GM12878 (cell line): ENCODE results near the gene HEBP1. TPM values are rescaled to one million over a fixed set of nuclear protein-coding genes. Genes with fewer than 3 reads are reported as not detected.

Experiments
- ATAC-seq: fragments of 200-7000 bp; cut with Tn5 transposase; 3 replicates; pipeline ENCODE4 v1.9.1; 2020; ENCODE audit warnings: mild to moderate bottlenecking, moderate library complexity
- BruUV-seq: library from RNA; stranded (reverse); fragments of 400-500 nt; replicated peaks from 2 replicates; lab custom pipeline; 2021; lab: Mats Ljungman, UMichigan
- CTCF ChIA-PET: fragments of 300-600 bp; sonication (Branson Sonifier 250); formaldehyde crosslinking; extraction: SDS; loops from one replicate; lab custom pipeline; 2021; ENCODE audit warnings: inconsistent platforms; lab: Yijun Ruan, JAX
- POLR2A ChIA-PET: fragments of 350-600 bp; formaldehyde crosslinking; extraction: SDS; loops from one replicate; lab custom pipeline; 2021; ENCODE audit warnings: inconsistent platforms; lab: Charles Lee
- RAD21 ChIA-PET: fragments of 300-600 bp; sonication (Branson Sonifier 250); formaldehyde crosslinking; loops from one replicate; lab custom pipeline; 2023; ENCODE audit warnings: antibody characterized with exemption; ENCODE audit not compliant: unreplicated experiment; lab: Charles Lee
- SMC1A ChIA-PET: fragments of 300-600 bp; sonication (Branson Sonifier 250); formaldehyde crosslinking; loops from one replicate; lab custom pipeline; 2023; ENCODE audit not compliant: unreplicated experiment, uncharacterized antibody; lab: Charles Lee
- DNase-seq: peaks from one replicate; pipeline ENCODE4 v3.0.0-alpha.2; 2011; ENCODE audit warnings: low read depth, low spot score
- FAIRE-seq: peaks from 3 replicates; lab custom pipeline; 2011; peaks lifted over from hg19 to GRCh38; lab: Jason Lieb, UNC
- H2AFZ ChIP-seq: 2 replicates; pipeline ENCODE4 v1.6.0; 2011; ENCODE audit warnings: low read depth, low read length, control low read depth; ENCODE audit not compliant: control insufficient read depth
- H3K27ac ChIP-seq: 2 replicates; pipeline ENCODE4 v1.5.1; 2011; ENCODE audit warnings: control low read depth; ENCODE audit not compliant: control insufficient read depth, insufficient read depth
- H3K27me3 ChIP-seq, 2 experiments: replicated peaks in 1 of 2; 2 replicates each; pipeline versions ENCODE4 v1.6.0 to v1.6.1; 2011; ENCODE audit warnings: low read length in 1 of 2; ENCODE audit not compliant: control insufficient read depth in 2 of 2, insufficient read depth in 2 of 2
- H3K36me3 ChIP-seq, 2 experiments: 2 replicates each; pipeline ENCODE4 v1.5.1; 2011; ENCODE audit warnings: low read length in 1 of 2; ENCODE audit not compliant: control insufficient read depth in 2 of 2, insufficient read depth in 2 of 2
- H3K4me1 ChIP-seq: 2 replicates; pipeline ENCODE4 v1.6.1; 2011; ENCODE audit warnings: mild to moderate bottlenecking, low read length, moderate library complexity, mixed read lengths; ENCODE audit not compliant: control insufficient read depth, insufficient read depth
- H3K4me2 ChIP-seq: 2 replicates; pipeline ENCODE4 v1.6.0; 2011; ENCODE audit warnings: control low read depth; ENCODE audit not compliant: control insufficient read depth, insufficient read depth
- H3K4me3 ChIP-seq: fragments of 200-600 bp; sonication (generic); 2 replicates; pipeline ENCODE4 v1.5.1; 2016
- H3K79me2 ChIP-seq: 2 replicates; pipeline ENCODE4 v1.6.0; 2011; ENCODE audit warnings: low read length; ENCODE audit not compliant: control insufficient read depth, insufficient read depth
- H3K9ac ChIP-seq: 2 replicates; pipeline ENCODE4 v1.8.0; 2011; ENCODE audit warnings: low read length, control low read depth, mixed read lengths; ENCODE audit not compliant: control insufficient read depth, insufficient read depth
- H3K9me3 ChIP-seq: replicated peaks from 3 replicates; pipeline ENCODE4 v1.5.1; 2011; ENCODE audit warnings: mild to moderate bottlenecking, low read length; ENCODE audit not compliant: control insufficient read depth, insufficient read depth
- H4K20me1 ChIP-seq: 2 replicates; pipeline ENCODE4 v1.6.0; 2011; ENCODE audit not compliant: control insufficient read depth, insufficient read depth
- ASH2L ChIP-seq: fragments of 300-600, 200-600 bp; sonication (generic); IDR thresholded peaks from 2 replicates; pipeline ENCODE4 v1.6.1; 2017; ENCODE audit warnings: low read depth, mild to moderate bottlenecking, borderline replicate concordance
- BACH1 ChIP-seq: fragments of 450-650 bp; IDR thresholded peaks from 2 replicates; pipeline ENCODE4 v1.6.1; 2017; ENCODE audit warnings: mild to moderate bottlenecking, borderline replicate concordance
- FOS ChIP-seq: IDR thresholded peaks from 3 replicates; pipeline ENCODE4 v1.6.1; 2011; ENCODE audit warnings: borderline replicate concordance; ENCODE audit not compliant: insufficient read length; ENCODE audit errors: extremely low read depth
- HDAC6 ChIP-seq: fragments of 200-600 bp; sonication (generic); IDR thresholded peaks from one replicate; pipeline ENCODE4 v1.8.0; 2017; ENCODE audit warnings: antibody characterized with exemption; ENCODE audit not compliant: unreplicated experiment
- NBN ChIP-seq: fragments of 450-650 bp; IDR thresholded peaks from 2 replicates; pipeline ENCODE4 v1.6.1; 2016
- NFYA ChIP-seq: IDR thresholded peaks from 2 replicates; pipeline ENCODE4 v1.6.1; 2011; ENCODE audit warnings: low read depth, mild to moderate bottlenecking, low read length, improper control_type of control experiment, borderline replicate concordance
- SREBF1 ChIP-seq: IDR thresholded peaks from 2 replicates; pipeline ENCODE4 v1.6.1; 2012; ENCODE audit warnings: mild to moderate bottlenecking, low read length
- SRF ChIP-seq, 2 experiments: IDR thresholded peaks; 2 replicates each; pipeline ENCODE4 v1.6.1; 2011; ENCODE audit warnings: low read depth in 2 of 2, low read length in 2 of 2, mild to moderate bottlenecking in 1 of 2, moderate library complexity in 1 of 2
- ZNF207 ChIP-seq: fragments of 450-650 bp; IDR thresholded peaks from 2 replicates; pipeline ENCODE4 v1.6.1; 2014; ENCODE audit warnings: antibody characterized with exemption, mild to moderate bottlenecking, borderline replicate concordance
- ZNF622 ChIP-seq: fragments of 450-650 bp; IDR thresholded peaks from 2 replicates; pipeline ENCODE4 v1.6.1; 2017; ENCODE audit warnings: mild to moderate bottlenecking, inconsistent platforms
- WGBS: methylation state at CpG from one replicate; pipeline ENCODE4 v1.1.6; 2016; ENCODE audit warnings: low lambda C conversion rate; ENCODE audit not compliant: insufficient replicate concordance, insufficient coverage; ENCODE audit errors: missing lambda C conversion rate; 5-methylcytosine and 5-hydroxymethylcytosine counted together
- in situ Hi-C: fragments of 300-500 bp; cut with MboI; formaldehyde crosslinking; loops from 9 replicates; pipeline ENCODE4 v1.14.3; 2018; ENCODE audit warnings: mixed read lengths
- intact Hi-C: fragments of 100-400 bp; cut with micrococcal nuclease; formaldehyde crosslinking; loops from one replicate; pipeline ENCODE4 v1.14.2; 2022; ENCODE audit not compliant: unreplicated experiment
- polyA plus RNA-seq, 11 experiments: library from polyadenylated mRNA; depleted of rRNA in 4 of 11; unstranded in 6 of 11; stranded (reverse) in 5 of 11; fragments of >200 nt; fragmentation: Nextera tagmentation in 4 of 11; fragmentation: Illumina TruSeq in 1 of 11; extraction: Ambion mirVana in 4 of 11; extraction: Trizol in 1 of 11; gene quantifications; 1 replicate in 1 of 11; 2 replicates in 10 of 11; pipeline versions ENCODE4 v1.2.1 to v1.2.3, GENCODE V29; 2011 to 2016; ENCODE audit warnings: inconsistent platforms in 2 of 11, missing spikeins in 2 of 11, low read depth in 1 of 11
- total RNA-seq, 4 experiments: library from RNA; depleted of rRNA in 3 of 4; stranded (reverse); fragments of >200 nt in 3 of 4; fragmentation: Illumina TruSeq in 1 of 4; extraction: Trizol in 1 of 4; gene quantifications; 2 replicates each; pipeline versions ENCODE4 v1.2.1 to v1.2.3, GENCODE V29; 2013 to 2021
- TF ChIP-seq, protein P1 (sequence below): fragments of 450-650 bp; IDR thresholded peaks from 2 replicates; pipeline ENCODE4 v1.6.1; 2017; ENCODE audit warnings: mild to moderate bottlenecking, moderate library complexity
- TF ChIP-seq, protein P2 (sequence below): fragments of 150-350 bp; IDR thresholded peaks from 2 replicates; pipeline ENCODE4 v1.6.1; 2016; ENCODE audit warnings: low read depth, low read length

HEBP1 gene
- total and polyA plus RNA-seq, 10 of the 15 experiments (the other 5 are each of a cell fraction or from before 2014, with no cell fraction given) = 0.07 to 0.32 (median 0.18) TPM; not detected in 5

DNA sequence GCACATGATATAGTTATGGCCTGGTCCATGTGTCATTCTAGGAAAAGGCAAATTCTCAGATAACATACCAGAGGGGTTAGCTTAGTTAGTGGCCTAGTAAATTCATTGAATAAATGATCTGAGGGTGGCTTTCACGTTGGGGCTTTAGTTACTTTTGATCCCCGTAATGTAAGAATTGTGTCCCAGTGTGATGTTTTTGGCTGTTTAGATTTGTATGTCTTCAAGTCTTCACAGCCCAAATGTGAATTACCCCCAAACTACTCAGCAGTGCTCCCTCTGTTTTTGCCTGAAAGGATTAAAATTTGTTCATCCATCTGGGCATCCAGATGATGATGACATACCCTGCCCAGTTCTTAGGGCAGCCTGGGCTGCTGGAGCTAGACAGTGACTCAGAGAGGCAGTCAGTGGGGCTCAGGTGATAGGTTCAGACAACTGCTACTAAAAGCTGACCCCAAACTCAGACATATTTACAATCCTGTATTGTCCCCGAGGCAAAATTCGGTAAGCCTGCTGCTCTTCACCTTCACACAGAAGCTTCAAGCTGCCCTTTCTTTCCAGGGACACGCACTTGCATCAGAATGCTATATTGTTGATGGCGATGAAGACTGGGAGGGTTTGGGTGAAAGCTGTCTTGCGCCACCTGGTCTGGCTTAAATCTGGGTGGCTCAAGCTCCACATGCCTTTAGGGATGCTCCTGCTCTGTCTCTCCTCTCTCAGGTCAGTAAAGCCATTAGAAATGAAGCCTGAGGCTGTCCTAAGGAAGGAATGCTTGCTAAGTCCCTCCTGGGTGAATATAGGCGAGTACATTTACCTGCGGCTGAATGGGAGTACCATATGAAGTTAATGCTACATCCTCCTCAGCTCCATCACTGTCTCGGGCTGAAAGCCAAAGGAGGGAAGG, 58.4 kb downstream of the HEBP1 start:
- in situ Hi-C loops (no loop called here), intact Hi-C loops (no loop called here)
- TF ChIP-seq, protein P1, sequence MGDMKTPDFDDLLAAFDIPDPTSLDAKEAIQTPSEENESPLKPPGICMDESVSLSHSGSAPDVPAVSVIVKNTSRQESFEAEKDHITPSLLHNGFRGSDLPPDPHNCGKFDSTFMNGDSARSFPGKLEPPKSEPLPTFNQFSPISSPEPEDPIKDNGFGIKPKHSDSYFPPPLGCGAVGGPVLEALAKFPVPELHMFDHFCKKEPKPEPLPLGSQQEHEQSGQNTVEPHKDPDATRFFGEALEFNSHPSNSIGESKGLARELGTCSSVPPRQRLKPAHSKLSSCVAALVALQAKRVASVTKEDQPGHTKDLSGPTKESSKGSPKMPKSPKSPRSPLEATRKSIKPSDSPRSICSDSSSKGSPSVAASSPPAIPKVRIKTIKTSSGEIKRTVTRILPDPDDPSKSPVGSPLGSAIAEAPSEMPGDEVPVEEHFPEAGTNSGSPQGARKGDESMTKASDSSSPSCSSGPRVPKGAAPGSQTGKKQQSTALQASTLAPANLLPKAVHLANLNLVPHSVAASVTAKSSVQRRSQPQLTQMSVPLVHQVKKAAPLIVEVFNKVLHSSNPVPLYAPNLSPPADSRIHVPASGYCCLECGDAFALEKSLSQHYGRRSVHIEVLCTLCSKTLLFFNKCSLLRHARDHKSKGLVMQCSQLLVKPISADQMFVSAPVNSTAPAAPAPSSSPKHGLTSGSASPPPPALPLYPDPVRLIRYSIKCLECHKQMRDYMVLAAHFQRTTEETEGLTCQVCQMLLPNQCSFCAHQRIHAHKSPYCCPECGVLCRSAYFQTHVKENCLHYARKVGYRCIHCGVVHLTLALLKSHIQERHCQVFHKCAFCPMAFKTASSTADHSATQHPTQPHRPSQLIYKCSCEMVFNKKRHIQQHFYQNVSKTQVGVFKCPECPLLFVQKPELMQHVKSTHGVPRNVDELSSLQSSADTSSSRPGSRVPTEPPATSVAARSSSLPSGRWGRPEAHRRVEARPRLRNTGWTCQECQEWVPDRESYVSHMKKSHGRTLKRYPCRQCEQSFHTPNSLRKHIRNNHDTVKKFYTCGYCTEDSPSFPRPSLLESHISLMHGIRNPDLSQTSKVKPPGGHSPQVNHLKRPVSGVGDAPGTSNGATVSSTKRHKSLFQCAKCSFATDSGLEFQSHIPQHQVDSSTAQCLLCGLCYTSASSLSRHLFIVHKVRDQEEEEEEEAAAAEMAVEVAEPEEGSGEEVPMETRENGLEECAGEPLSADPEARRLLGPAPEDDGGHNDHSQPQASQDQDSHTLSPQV = no peak
- no peak for TF ChIP-seq SREBF1
- no peak for TF ChIP-seq HDAC6
- TF ChIP-seq SRF (IDR thresholded peaks at IDR 0.05; ENCODE audit: low read depth in 2 of 2, low read length in 2 of 2) = no peak
- no peak for TF ChIP-seq ZNF207
- TF ChIP-seq, protein P2, sequence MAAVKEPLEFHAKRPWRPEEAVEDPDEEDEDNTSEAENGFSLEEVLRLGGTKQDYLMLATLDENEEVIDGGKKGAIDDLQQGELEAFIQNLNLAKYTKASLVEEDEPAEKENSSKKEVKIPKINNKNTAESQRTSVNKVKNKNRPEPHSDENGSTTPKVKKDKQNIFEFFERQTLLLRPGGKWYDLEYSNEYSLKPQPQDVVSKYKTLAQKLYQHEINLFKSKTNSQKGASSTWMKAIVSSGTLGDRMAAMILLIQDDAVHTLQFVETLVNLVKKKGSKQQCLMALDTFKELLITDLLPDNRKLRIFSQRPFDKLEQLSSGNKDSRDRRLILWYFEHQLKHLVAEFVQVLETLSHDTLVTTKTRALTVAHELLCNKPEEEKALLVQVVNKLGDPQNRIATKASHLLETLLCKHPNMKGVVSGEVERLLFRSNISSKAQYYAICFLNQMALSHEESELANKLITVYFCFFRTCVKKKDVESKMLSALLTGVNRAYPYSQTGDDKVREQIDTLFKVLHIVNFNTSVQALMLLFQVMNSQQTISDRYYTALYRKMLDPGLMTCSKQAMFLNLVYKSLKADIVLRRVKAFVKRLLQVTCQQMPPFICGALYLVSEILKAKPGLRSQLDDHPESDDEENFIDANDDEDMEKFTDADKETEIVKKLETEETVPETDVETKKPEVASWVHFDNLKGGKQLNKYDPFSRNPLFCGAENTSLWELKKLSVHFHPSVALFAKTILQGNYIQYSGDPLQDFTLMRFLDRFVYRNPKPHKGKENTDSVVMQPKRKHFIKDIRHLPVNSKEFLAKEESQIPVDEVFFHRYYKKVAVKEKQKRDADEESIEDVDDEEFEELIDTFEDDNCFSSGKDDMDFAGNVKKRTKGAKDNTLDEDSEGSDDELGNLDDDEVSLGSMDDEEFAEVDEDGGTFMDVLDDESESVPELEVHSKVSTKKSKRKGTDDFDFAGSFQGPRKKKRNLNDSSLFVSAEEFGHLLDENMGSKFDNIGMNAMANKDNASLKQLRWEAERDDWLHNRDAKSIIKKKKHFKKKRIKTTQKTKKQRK = no peak
- TF ChIP-seq FOS = no peak
- no peak for TF ChIP-seq BACH1
- TF ChIP-seq NFYA = no peak
- TF ChIP-seq ASH2L = no peak
- TF ChIP-seq ZNF622 = no peak
- TF ChIP-seq NBN = no peak
- BruUV-seq = no TSS peak
- ChIA-PET CTCF (interaction anchor here (0.7 kb wide), 1 partner anchor 100 kb away, joined by 3 read pairs; no protein-coding TSS in a partner anchor), RAD21 (no interaction called here), SMC1A (no interaction called here), POLR2A (no interaction called here)
- ATAC-seq (no peak), DNase-seq (no peak), FAIRE-seq (no peak)
- peaks cover 0 to 1% of the 10 kb centered on the region in 2 experiments; a peak in 1 of 4 replicates for H3K27me3 ChIP-seq
- H3K36me3 ChIP-seq = no peaks in the 10 kb centered on the region
- WGBS = 65% methylated on average over 10 of the region's 10 CpGs
- H3K4me1 ChIP-seq = no peaks in the 10 kb centered on the region
- no peaks in the 10 kb centered on the region for H3K79me2 ChIP-seq
- H3K9me3 ChIP-seq = no peaks in the 10 kb centered on the region
- H3K4me3 ChIP-seq = no peak overlapping the region
- H3K27ac ChIP-seq = no peak overlapping the region
- no peak overlapping the region for H2AFZ ChIP-seq
- H4K20me1 ChIP-seq = no peaks in the 10 kb centered on the region
- no peak overlapping the region for H3K4me2 ChIP-seq
- H3K9ac ChIP-seq = no peak overlapping the region
